Epithelial cell of prostate (primary cell): ENCODE measurements around the gene NXNL2.

Experiments
- DNase-seq: peaks from one replicate; pipeline ENCODE4 v3.0.0-alpha.2; 2011; ENCODE audit warnings: low read depth, low spot score
- H3K27ac ChIP-seq: fragments of 450-650 bp; 2 replicates; pipeline ENCODE4 v1.5.1; 2017; ENCODE audit warnings: mild to moderate bottlenecking

Gene NXNL2

DNA sequence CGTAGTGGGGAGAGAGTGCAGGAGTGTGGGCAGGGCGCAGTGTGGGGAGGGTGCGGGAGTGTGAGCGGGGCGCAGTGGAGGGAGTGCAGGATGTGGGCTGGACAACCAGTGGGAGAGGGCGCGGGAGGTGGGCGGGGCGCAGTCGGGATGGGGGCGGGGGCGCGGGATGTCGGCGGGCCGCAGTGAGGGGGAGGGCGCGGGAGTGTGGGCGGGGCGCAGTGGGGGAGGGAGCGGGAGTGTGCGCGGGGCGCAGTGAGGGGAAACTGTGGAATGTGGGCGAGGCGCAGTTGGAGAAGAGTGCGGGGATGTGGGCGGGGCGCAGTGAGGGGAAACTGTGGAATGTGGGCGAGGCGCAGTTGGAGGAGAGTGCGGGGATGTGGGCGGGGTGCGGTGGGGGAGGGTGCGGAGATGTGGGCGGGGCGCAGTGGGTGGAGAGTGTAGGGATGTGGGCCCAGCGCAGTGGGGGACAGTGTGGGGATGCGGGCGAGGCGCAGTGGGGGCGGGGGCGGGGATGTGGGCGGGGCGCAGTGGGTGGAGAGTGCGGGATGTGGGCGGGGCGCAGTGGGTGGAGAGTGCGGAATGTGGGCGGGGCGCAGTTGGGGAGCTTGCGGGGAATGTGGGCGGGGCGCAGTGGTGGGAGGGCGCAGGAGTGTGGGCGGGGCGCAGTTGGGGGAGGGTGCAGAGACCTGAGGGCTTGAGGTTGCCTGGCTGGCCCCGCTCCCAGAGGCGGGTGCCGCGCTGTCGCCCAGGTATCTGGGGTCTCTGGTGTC is at the start of gene NXNL2:
TSS of gene NXNL2 (plus strand) at position 723 of the 770 bp plus-strand sequence. CDS start 257 bp downstream, outside the sequence.
- peak within 1 kb of the TSS; percentile 76 for H3K27ac ChIP-seq
- DNase-seq = peak; percentile 33

DNA sequence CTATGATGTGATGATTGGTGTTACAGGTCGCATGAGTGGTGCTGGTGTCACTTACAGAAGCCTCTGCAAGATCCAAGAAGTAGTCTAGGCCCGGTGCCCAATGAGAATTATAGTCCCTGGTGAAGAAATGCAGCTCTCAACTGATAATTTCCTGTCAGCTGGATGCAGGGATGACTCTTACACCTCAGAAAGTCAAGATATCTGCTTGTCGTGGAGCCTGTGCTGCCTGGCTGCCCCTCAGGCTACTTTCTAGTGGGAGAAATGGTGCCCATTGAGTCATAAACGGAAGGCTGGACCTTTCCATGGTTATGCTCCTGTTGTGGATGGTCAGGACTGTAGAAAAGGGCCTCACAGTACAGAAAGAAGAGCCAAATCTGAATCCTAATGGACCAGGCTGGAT is 46.8 kb upstream of the NXNL2 start:
- DNase-seq = no peak
- no peak overlapping the region for H3K27ac ChIP-seq

- no peak for DNase-seq
- H3K27ac ChIP-seq = no peak overlapping the region
Observed at GRCh38 chr9:88494983-88495721, 39.8 kb upstream of the NXNL2 start.

DNA sequence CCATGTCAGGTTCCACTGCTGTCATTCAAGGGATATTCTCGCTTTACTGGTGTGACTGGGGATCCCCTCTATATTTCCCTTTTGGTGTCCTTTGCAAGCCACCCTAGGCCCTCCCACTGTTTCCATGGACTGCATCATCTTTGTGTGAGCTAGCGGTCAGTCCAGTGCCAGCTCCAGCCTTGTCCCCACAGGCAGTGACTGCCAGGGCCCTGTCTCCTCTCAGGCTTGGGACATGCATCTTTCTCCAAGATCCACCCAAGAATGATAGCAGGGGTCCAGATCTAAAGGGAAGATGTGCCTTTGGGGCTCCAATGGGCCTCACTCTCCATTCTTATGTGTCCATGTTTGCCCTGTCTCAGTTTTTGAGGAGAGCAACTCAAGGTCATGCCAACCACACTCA is 37.8 kb upstream of the NXNL2 start:
- H3K27ac ChIP-seq = no peak overlapping the region
- no peak for DNase-seq

DNA sequence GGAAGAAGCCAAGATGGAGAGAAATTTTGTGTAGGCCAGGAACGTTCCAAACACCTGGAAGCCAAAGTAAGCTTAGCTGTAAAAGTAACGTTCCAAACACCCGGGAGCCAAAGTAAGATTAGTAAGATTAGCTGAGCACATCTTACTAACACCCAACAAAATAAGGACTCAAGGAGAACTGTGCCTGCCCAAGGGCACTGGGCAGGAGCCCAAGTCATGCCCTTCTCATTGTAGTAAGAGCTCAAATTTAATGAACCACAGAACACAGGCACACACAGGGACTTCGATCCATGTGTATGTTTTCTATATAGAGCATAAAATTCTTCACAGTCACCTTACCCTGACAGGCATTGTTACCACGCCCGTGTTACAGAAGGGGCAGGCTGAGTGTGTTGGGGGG is 36.1 kb upstream of the NXNL2 start:
- DNase-seq = no peak
- H3K27ac ChIP-seq = no peak overlapping the region

- no peak for DNase-seq
Observed at GRCh38 chr9:88501086-88501485, 33.9 kb upstream of the NXNL2 start.

GRCh38 chr9:88502552-88503034 is 32.4 kb upstream of the NXNL2 start:
- no peak overlapping the region for H3K27ac ChIP-seq
- DNase-seq = no peak

More at GRCh38 chr9:88501086-88501485, 33.9 kb upstream of the NXNL2 start:
- H3K27ac ChIP-seq = no peak overlapping the region

DNA sequence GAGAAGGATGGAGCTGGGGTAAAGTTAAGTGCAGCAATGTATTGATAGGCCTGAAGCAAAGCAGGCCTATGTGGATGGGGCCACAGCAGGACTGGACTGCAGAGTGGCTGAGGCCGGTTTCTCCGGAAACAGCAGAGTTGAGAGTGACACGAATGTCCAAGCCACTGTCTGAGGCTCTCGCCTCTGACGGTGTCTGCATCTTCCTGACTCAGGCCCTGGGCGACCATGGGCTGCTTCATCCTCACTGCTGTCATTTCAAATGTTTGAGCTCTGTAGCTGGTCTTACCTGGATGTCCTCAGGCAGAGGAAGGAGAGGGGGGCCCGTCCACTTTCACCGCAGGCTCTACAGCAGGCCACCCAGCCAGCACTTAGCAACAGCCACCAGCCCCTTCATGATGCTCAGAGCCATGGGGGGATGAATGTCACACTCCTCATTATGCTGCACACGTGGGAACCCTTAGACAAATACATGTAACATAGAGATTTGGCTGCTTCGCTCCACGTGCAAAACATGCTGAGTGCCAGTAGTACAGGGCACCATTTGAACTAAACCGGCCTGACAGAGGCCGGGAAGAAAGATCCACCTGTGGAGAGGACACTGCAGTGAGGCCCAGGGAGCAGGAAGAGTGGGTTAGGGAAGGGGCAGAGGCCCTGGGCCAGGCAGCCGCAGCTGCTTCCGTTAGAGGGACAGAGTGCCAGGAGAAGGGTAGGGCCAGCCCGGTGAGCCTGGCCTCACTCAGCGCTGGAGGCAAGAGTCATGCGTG is 31.7 kb upstream of the NXNL2 start:
- DNase-seq = no peak
- no peak overlapping the region for H3K27ac ChIP-seq

DNA sequence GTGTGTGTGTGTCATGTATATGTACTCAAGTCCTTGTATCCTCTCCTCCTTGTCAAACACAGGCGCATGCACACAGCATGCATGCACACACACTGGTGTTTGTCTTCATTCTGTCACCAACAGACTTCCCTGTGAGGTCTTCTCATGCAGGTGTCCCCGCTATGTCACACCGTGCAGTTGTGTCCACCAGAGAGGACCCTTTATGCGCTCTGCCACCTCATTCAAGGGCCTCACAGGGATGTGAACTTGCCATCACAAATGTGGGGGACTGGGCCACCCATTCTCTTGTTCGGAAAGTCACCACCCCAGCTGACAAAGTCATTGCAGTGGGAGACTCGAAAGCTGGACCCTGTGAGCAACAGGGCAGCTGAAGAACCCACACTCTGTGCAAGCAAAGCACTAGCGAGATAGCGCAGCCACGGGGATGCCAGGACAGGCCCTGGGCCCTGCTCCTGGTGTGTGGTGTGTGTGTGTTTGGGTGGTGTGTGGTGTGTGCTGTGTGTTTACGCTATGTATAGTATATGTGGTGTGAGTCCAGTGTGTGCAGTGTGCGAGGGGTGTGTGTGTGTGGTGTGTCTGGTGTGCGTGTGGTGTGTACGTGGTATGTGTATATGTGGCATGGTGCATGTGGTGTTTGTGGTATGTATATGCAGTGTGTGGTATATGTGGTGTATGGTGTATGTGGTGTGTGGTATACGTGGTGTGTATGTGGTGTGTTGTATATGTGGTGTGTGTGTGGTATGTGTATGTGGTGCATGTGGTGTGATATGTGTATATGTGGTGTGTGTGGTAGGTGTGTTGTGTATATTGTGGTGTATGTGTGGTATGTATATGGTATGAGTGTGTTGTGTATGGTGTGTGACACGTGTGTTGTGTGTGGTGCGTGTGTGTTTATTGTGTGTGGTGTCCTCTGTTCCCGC is 30.9 kb upstream of the NXNL2 start:
- no peak for DNase-seq
- no peak overlapping the region for H3K27ac ChIP-seq

- DNase-seq = no peak
- H3K27ac ChIP-seq = no peak overlapping the region
Observed at GRCh38 chr9:88508326-88508725, 26.7 kb upstream of the NXNL2 start.

DNA sequence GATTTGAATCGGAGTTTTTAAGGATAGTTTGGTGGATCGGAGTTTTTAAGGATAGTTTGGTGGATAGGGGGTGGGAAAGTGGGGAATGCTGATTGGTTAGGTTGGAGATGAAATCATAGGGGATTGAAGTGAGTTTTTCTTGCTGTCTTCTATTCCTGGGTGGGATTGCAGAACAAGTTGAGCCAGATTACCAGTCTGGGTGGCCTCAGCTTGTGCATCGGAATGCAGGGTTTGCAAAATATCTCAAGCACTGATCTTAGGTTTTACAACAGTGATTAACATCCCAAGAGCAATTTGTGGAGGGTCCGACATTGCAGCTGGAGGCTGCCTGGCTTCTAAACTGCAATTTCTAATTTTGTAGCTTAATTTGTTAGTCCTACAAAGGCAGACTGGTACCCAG is 23.1 kb upstream of the NXNL2 start:
- no peak for DNase-seq
- no peak overlapping the region for H3K27ac ChIP-seq

DNA sequence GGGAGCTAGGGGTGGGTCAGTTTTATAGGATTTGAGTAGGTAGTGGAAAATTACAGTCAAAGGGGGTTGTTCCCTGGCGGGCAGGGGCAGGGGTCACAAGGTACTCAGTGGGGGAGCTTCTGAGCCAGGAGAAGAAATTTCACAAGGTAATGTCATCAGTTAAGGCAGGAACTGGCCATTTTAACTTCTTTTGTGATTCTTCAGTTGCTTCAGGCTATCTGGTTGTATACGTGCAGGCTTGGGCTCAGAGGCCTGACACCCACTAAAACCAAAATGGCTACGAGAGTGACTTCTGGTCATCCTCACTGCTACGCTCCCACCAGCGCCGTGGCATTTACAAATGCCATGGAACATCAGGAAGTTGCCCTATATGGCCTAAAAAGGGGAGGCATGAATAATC is 20.7 kb upstream of the NXNL2 start:
- no peak for DNase-seq

DNA sequence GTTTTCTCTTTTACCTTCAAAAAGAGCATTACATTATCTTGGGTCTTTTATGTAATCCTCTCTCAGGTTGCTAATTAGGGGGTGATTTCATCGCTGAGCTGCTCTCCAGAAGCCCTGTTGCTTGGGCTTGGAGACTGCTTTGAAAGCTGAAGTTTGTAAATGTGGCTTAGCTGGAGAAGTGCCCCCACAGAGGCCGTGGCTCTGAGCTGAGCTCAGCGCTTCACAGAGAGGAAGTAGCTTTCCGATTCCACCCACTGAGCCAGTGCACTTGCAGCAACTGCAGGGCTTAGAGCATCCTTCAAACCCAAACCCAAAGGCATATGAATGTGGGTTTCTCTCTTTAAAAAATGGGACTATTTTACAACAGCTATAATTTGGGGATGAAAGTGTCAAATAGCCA is 13.7 kb upstream of the NXNL2 start:
- DNase-seq = no peak
- H3K27ac ChIP-seq = no peak overlapping the region

More for the DNA sequence above, 20.7 kb upstream of the NXNL2 start:
- no peak overlapping the region for H3K27ac ChIP-seq

- no peak for DNase-seq
- no peak overlapping the region for H3K27ac ChIP-seq
Observed at GRCh38 chr9:88522360-88522759, 12.6 kb upstream of the NXNL2 start.

GRCh38 chr9:88523056-88523455 is 11.9 kb upstream of the NXNL2 start:
- DNase-seq = no peak

GRCh38 chr9:88524911-88525310 is 10.1 kb upstream of the NXNL2 start:
- H3K27ac ChIP-seq = no peak overlapping the region
- DNase-seq = no peak

More at GRCh38 chr9:88523056-88523455, 11.9 kb upstream of the NXNL2 start:
- no peak overlapping the region for H3K27ac ChIP-seq

- H3K27ac ChIP-seq = no peak overlapping the region
- no peak for DNase-seq
Observed at GRCh38 chr9:88527618-88528017, 7.4 kb upstream of the NXNL2 start.

GRCh38 chr9:88528080-88528790 is 6.7 kb upstream of the NXNL2 start:
- H3K27ac ChIP-seq = no peak overlapping the region
- DNase-seq = no peak

GRCh38 chr9:88529496-88529895 is 5.5 kb upstream of the NXNL2 start:
- H3K27ac ChIP-seq = no peak overlapping the region
- no peak for DNase-seq
